A549 (cell line): Measurements from ENCODE around the gene SPATA46. TPM values are rescaled to one million over a fixed set of nuclear protein-coding genes. Genes with fewer than 3 reads are reported as not detected.

Experiments
- ATAC-seq, 2 experiments: fragments of 200-7000 bp in 1 of 2; fragments of >200 bp in 1 of 2; cut with Nextera tagmentation in 1 of 2; cut with Tn5 transposase in 1 of 2; 3 replicates each; pipeline versions ENCODE4 v1.8.0 to v1.9.1; 2018 to 2020; ENCODE audit warnings: mild to moderate bottlenecking in 1 of 2, moderate library complexity in 1 of 2
- CTCF ChIA-PET: fragments of 300-600 bp; sonication (Branson Sonifier 250); formaldehyde crosslinking; extraction: SDS; loops from one replicate; lab custom pipeline; 2021; ENCODE audit warnings: antibody characterized with exemption, inconsistent platforms; lab: Yijun Ruan, JAX
- POLR2A ChIA-PET: fragments of 350-600 bp; formaldehyde crosslinking; extraction: SDS; loops from one replicate; lab custom pipeline; 2021; ENCODE audit warnings: antibody characterized with exemption, inconsistent platforms; lab: Yijun Ruan, JAX
- DNase-seq, 2 experiments: peaks; one replicate each; pipeline versions ENCODE4 v3.0.0 to v3.0.0-alpha.2; 2011 to 2016; ENCODE audit warnings: low read depth in 1 of 2, low spot score in 1 of 2
- FAIRE-seq: peaks from 2 replicates; lab custom pipeline; 2011; peaks lifted over from hg19 to GRCh38; lab: Jason Lieb, UNC
- H3K27ac ChIP-seq, 2 experiments: fragments of >200 bp; sonication (Bioruptor Twin); formaldehyde crosslinking; 3 replicates each; pipeline ENCODE4 v1.5.1; 2016 to 2017
- H3K4me1 ChIP-seq: fragments of >200 bp; sonication (Bioruptor Twin); formaldehyde crosslinking; 3 replicates; pipeline ENCODE4 v1.6.1; 2016
- H3K4me2 ChIP-seq: fragments of >200 bp; sonication (Bioruptor Twin); formaldehyde crosslinking; 3 replicates; pipeline ENCODE4 v1.6.1; 2016
- H3K4me3 ChIP-seq: fragments of >200 bp; sonication (Bioruptor Twin); formaldehyde crosslinking; 3 replicates; pipeline ENCODE4 v1.5.1; 2016
- H3K9me3 ChIP-seq: fragments of >200 bp; sonication (Bioruptor Twin); formaldehyde crosslinking; 3 replicates; pipeline ENCODE4 v1.6.1; 2016
- CBX2 ChIP-seq: fragments of 200-600 bp; sonication (generic); IDR thresholded peaks from 2 replicates; pipeline ENCODE4 v1.6.1; 2016; ENCODE audit warnings: low read depth, mild to moderate bottlenecking, borderline replicate concordance
- CBX8 ChIP-seq: fragments of 200-600 bp; sonication (generic); IDR thresholded peaks from 2 replicates; pipeline ENCODE4 v1.6.1; 2016
- CHD2 ChIP-seq: fragments of 150-350 bp; IDR thresholded peaks from 2 replicates; pipeline ENCODE4 v1.6.1; 2014; ENCODE audit warnings: low read length; ENCODE audit not compliant: partially characterized antibody
- E2F6 ChIP-seq: IDR thresholded peaks from 2 replicates; pipeline ENCODE4 v1.6.1; 2012; ENCODE audit warnings: low read depth, borderline replicate concordance
- EHMT2 ChIP-seq: fragments of 200-600 bp; sonication (generic); IDR thresholded peaks from 2 replicates; pipeline ENCODE4 v1.6.1; 2016; ENCODE audit warnings: antibody characterized with exemption, low read depth, mild to moderate bottlenecking, moderate library complexity
- ESRRA ChIP-seq: fragments of 150-350 bp; IDR thresholded peaks from 2 replicates; pipeline ENCODE4 v1.6.1; 2014; ENCODE audit warnings: mild to moderate bottlenecking, low read length, borderline replicate concordance
- FOXS1 ChIP-seq: fragments of 250-450 bp; sonication (Bioruptor Pico); IDR thresholded peaks from 2 replicates; pipeline ENCODE4 v1.5.0; 2020; ENCODE audit warnings: mild to moderate bottlenecking, moderate library complexity
- HOXB13 ChIP-seq: fragments of 250-450 bp; sonication (Bioruptor Pico); IDR thresholded peaks from 2 replicates; pipeline ENCODE4 v1.5.0; 2020; ENCODE audit warnings: low read depth, mild to moderate bottlenecking, moderate library complexity
- JUN ChIP-seq, 2 experiments: fragments of >200 bp; sonication (Bioruptor Twin); formaldehyde crosslinking; IDR thresholded peaks; 2 replicates in 1 of 2; 3 replicates in 1 of 2; pipeline ENCODE4 v1.6.1; 2016 to 2017
- MAFK ChIP-seq: fragments of 450-650 bp; IDR thresholded peaks from 2 replicates; pipeline ENCODE4 v1.6.1; 2014; ENCODE audit not compliant: partially characterized antibody
- MAX ChIP-seq: IDR thresholded peaks from 2 replicates; pipeline ENCODE4 v1.6.1; 2012
- MAZ ChIP-seq: fragments of 150-350 bp; IDR thresholded peaks from 2 replicates; pipeline ENCODE4 v1.6.1; 2014; ENCODE audit warnings: antibody characterized with exemption, low read depth, low read length, borderline replicate concordance
- NPAS2 ChIP-seq: fragments of 250-450 bp; sonication (Bioruptor Pico); IDR thresholded peaks from 2 replicates; pipeline ENCODE4 v1.8.0; 2022; ENCODE audit warnings: mild to moderate bottlenecking, moderate library complexity, borderline replicate concordance
- PHF8 ChIP-seq: fragments of 200-600 bp; sonication (generic); IDR thresholded peaks from 2 replicates; pipeline ENCODE4 v1.6.1; 2016; ENCODE audit warnings: low read depth, mild to moderate bottlenecking, antibody characterized with exemption, moderate library complexity, borderline replicate concordance
- POLR2A ChIP-seq: IDR thresholded peaks from 2 replicates; pipeline ENCODE4 v1.6.1; 2012; ENCODE audit warnings: mild to moderate bottlenecking, low read length
- RAD21 ChIP-seq, 2 experiments: fragments of >200 bp in 1 of 2; sonication (Bioruptor Twin) in 1 of 2; formaldehyde crosslinking in 1 of 2; IDR thresholded peaks in 1 of 2; conservative IDR thresholded peaks in 1 of 2; 2 replicates in 1 of 2; 3 replicates in 1 of 2; pipeline ENCODE4 v1.6.1; 2012 to 2018; ENCODE audit warnings: inconsistent platforms in 1 of 2
- RCOR1 ChIP-seq: fragments of 150-350 bp; IDR thresholded peaks from 2 replicates; pipeline ENCODE4 v1.6.1; 2014; ENCODE audit warnings: antibody characterized with exemption, low read length, low read depth
- REST ChIP-seq: fragments of 200-600 bp; sonication (generic); IDR thresholded peaks from 2 replicates; pipeline ENCODE4 v1.6.1; 2016; ENCODE audit warnings: antibody characterized with exemption, mild to moderate bottlenecking, moderate library complexity
- RNF2 ChIP-seq: fragments of 200-600 bp; sonication (generic); IDR thresholded peaks from 2 replicates; pipeline ENCODE4 v1.6.1; 2016; ENCODE audit warnings: low read depth, mild to moderate bottlenecking, antibody characterized with exemption, moderate library complexity, borderline replicate concordance
- SMC3 ChIP-seq: fragments of >200 bp; sonication (Bioruptor Twin); formaldehyde crosslinking; IDR thresholded peaks from 3 replicates; pipeline ENCODE4 v1.6.1; 2018; ENCODE audit warnings: inconsistent platforms
- TP53 ChIP-seq: fragments of 250-450 bp; sonication (Bioruptor Pico); IDR thresholded peaks from 2 replicates; pipeline ENCODE4 v1.5.0; 2021; ENCODE audit warnings: mild to moderate bottlenecking, moderate library complexity
- ZFP36 ChIP-seq: fragments of 450-650 bp; IDR thresholded peaks from 2 replicates; pipeline ENCODE4 v1.6.1; 2014; ENCODE audit warnings: borderline replicate concordance; ENCODE audit not compliant: partially characterized antibody
- ZNF302 ChIP-seq: fragments of 250-450 bp; sonication (Bioruptor Pico); IDR thresholded peaks from 2 replicates; pipeline ENCODE4 v1.9.0; 2021; ENCODE audit warnings: inconsistent platforms, mild to moderate bottlenecking, moderate library complexity
- ZSCAN20 ChIP-seq: fragments of 250-450 bp; sonication (Bioruptor Pico); IDR thresholded peaks from 2 replicates; pipeline ENCODE4 v1.8.0; 2022; ENCODE audit warnings: mild to moderate bottlenecking, moderate library complexity
- WGBS: methylation state at CpG from one replicate; pipeline ENCODE4 v1.1.6; 2017; ENCODE audit errors: missing lambda C conversion rate; 5-methylcytosine and 5-hydroxymethylcytosine counted together
- polyA plus RNA-seq, 4 experiments: library from polyadenylated mRNA; depleted of rRNA in 3 of 4; stranded (reverse); fragments of >200 nt; fragmentation: RNase III in 1 of 4; extraction: RNeasy Plus Mini Kit Qiagen cat#74134 plus additional on column Dnase treatment in 1 of 4; gene quantifications; 2 replicates in 3 of 4; 3 replicates in 1 of 4; pipeline ENCODE4 v1.2.3, GENCODE V29; 2011 to 2017

SPATA46 gene
- polyA plus RNA-seq, 2 of the 4 experiments (the other 2 are of a cell fraction) = not detected

GRCh38 chr1:162383516-162383915 lies 6.9 kb upstream of the SPATA46 start:
- TF ChIP-seq MAFK (no peak), JUN (IDR thresholded peaks at IDR 0.05) (no peak), ZSCAN20 (CRISPR knock-in tag) (no peak), RNF2 (no peak), SMC3 (no peak), E2F6 (no peak), MAZ (no peak), FOXS1 (no peak), PHF8 (no peak), CHD2 (no peak)
- H3K4me1 ChIP-seq = peaks cover 20% of the 10 kb centered on the region

GRCh38 chr1:162383091-162383490 lies 6.4 kb upstream of the SPATA46 start:
- no peak for ATAC-seq
- Histone ChIP-seq H3K4me3 (no peak overlapping the region), H3K4me2 (no peak overlapping the region), H3K9me3 (no peaks in the 10 kb centered on the region), H3K4me1 (peaks cover 20% of the 10 kb centered on the region), H3K27ac (peak overlapping the region in 1 of 2 experiments; percentile 27; a peak in 1 of 6 replicates)
- FAIRE-seq = no peak
- DNase-seq = no peak
- POLR2A ChIA-PET = no interaction called here
- WGBS = 93% methylated on average over 6 of the region's 6 CpGs
- TF ChIP-seq ZNF302 = no peak
- no peak for TF ChIP-seq ZFP36
- no peak for TF ChIP-seq CBX8
- no peak for TF ChIP-seq PHF8
- no peak for TF ChIP-seq HOXB13 (CRISPR knock-in tag)
- TF ChIP-seq JUN (IDR thresholded peaks at IDR 0.05) = no peak
- TF ChIP-seq TP53 (CRISPR knock-in tag) = no peak
- TF ChIP-seq MAX = no peak
- no peak for TF ChIP-seq REST
- TF ChIP-seq RNF2 = no peak
- no peak for TF ChIP-seq POLR2A
- TF ChIP-seq CHD2 = no peak
- no peak for TF ChIP-seq RAD21 (conservative IDR thresholded peaks at IDR 0.05 in 1 of 2, IDR thresholded peaks at IDR 0.05 in 1 of 2)
- no peak for TF ChIP-seq ESRRA
- no peak for TF ChIP-seq NPAS2
- TF ChIP-seq RCOR1 = no peak
- TF ChIP-seq EHMT2 = no peak
- TF ChIP-seq CBX2 = no peak
- CTCF ChIA-PET = interaction anchor here (5.0 kb wide), 1 partner anchor 8 kb away, joined by 35 read pairs; no protein-coding TSS in a partner anchor

More at GRCh38 chr1:162383516-162383915, 6.9 kb upstream of the SPATA46 start:
- ATAC-seq = no peak
- no peak for DNase-seq
- WGBS = 76% methylated on average over 8 of the region's 8 CpGs
- Histone ChIP-seq H3K27ac (no peak overlapping the region; a peak in 1 of 6 replicates), H3K4me3 (no peak overlapping the region), H3K9me3 (no peaks in the 10 kb centered on the region), H3K4me2 (no peak overlapping the region)
- no peak for FAIRE-seq
- CTCF ChIA-PET = interaction anchor here (5.0 kb wide), 1 partner anchor 8 kb away, joined by 35 read pairs; no protein-coding TSS in a partner anchor
- POLR2A ChIA-PET = no interaction called here
